ENCODE measurements around the gene HSBP1L1. TPM values are rescaled to one million over a fixed set of nuclear protein-coding genes. Genes with fewer than 3 reads are reported as not detected.

Gene HSBP1L1
- total RNA-seq, 1 experiment from 2014 or later = 56.8 TPM

DNA sequence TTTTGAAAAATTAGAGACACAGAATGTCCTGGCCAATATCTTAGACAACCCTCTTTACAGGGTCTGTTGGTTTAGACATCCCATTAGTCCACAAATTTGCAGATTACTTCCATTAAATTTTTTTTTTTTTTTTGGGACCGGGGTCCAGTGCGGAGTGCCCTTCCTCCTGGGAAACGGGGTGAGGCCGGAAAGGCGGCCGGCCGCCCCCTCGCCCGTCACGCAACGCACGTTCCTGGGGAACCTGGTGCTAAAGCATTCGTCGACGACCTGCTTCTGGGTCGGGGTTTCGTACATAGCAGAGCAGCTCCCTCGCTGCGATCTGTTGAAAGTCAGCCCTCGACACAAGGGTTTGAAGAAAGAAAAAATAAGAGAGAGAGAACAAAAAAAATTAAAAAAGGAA, 48.3 kb downstream of the HSBP1L1 start:
- intact Hi-C loops (cut with micrococcal nuclease) = no loop called here
- no peak overlapping the region for H2AFZ ChIP-seq (ENCODE audit: low read length)
- H3F3A ChIP-seq (ENCODE audit: low read length, unreplicated experiment) = no peaks in the 10 kb centered on the region
- H3K36me3 ChIP-seq (ENCODE audit: low read depth, low read length) = no peaks in the 10 kb centered on the region
- no peak overlapping the region for H3K9ac ChIP-seq (ENCODE audit: low read length)
- no peaks in the 10 kb centered on the region for H3K9me2 ChIP-seq (replicated peaks; ENCODE audit: low read length)
- BruUV-seq (replicated peaks) = no TSS peak
- ChIA-PET CTCF (no interaction called here), POLR2A (ENCODE audit: unreplicated experiment) (no interaction called here)
- H3K79me2 ChIP-seq (ENCODE audit: low read length) = no peaks in the 10 kb centered on the region
- no peak overlapping the region for H3K4me2 ChIP-seq (ENCODE audit: low read length)
- peaks cover 11% of the 10 kb centered on the region for H3K4me1 ChIP-seq (ENCODE audit: insufficient read depth, low read length)
- no peak overlapping the region for H3K27ac ChIP-seq (ENCODE audit: low read length)
- no peaks in the 10 kb centered on the region for H4K20me1 ChIP-seq (ENCODE audit: low read length)
- no peaks in the 10 kb centered on the region for H3K9me3 ChIP-seq (ENCODE audit: low read length)
- ATAC-seq (no peak), DNase-seq (no peak)
- no peak overlapping the region for H3K4me3 ChIP-seq (ENCODE audit: low read length)
- TF ChIP-seq EZH2 (IDR thresholded peaks at IDR 0.05; ENCODE audit: low read length, unreplicated experiment) (no peak), EZH2phosphoT487 (IDR thresholded peaks at IDR 0.05; ENCODE audit: borderline replicate concordance, low read length) (no peak)
- TF ChIP-seq, protein P1, sequence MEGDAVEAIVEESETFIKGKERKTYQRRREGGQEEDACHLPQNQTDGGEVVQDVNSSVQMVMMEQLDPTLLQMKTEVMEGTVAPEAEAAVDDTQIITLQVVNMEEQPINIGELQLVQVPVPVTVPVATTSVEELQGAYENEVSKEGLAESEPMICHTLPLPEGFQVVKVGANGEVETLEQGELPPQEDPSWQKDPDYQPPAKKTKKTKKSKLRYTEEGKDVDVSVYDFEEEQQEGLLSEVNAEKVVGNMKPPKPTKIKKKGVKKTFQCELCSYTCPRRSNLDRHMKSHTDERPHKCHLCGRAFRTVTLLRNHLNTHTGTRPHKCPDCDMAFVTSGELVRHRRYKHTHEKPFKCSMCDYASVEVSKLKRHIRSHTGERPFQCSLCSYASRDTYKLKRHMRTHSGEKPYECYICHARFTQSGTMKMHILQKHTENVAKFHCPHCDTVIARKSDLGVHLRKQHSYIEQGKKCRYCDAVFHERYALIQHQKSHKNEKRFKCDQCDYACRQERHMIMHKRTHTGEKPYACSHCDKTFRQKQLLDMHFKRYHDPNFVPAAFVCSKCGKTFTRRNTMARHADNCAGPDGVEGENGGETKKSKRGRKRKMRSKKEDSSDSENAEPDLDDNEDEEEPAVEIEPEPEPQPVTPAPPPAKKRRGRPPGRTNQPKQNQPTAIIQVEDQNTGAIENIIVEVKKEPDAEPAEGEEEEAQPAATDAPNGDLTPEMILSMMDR (conservative IDR thresholded peaks at IDR 0.05; ENCODE audit: low read depth, low read length) = no peak
- no peaks in the 10 kb centered on the region for H3K27me3 ChIP-seq (ENCODE audit: low read length)

Other genes starting within 250 kb of the HSBP1L1 start
- not detected in 2 replicates for gene KCNG2, start 166.7 kb upstream of the HSBP1L1 start, total RNA-seq (2014; rRNA removed)
- gene SLC66A2, start 13.0 kb upstream of the HSBP1L1 start, total RNA-seq (2014; rRNA removed) = 52.8 and 66.9 TPM in 2 replicates
- 148 and 159 TPM in 2 replicates for gene TXNL4A, start 23.9 kb downstream of the HSBP1L1 start, total RNA-seq (2014; rRNA removed)
- gene RBFA, start 69.8 kb downstream of the HSBP1L1 start, total RNA-seq (2014; rRNA removed) = 38.9 and 50.7 TPM in 2 replicates
- gene ADNP2, start 144.6 kb downstream of the HSBP1L1 start, total RNA-seq (2014; rRNA removed) = 23.2 and 25.2 TPM in 2 replicates

Data from PC-3 (cell line).